ENCODE data around the gene HYDIN.
"Not testable (repeated sequence)": the region's sequence is repeated elsewhere in the genome, so short reads cannot be mapped to it uniquely, and the experiment has no call there.

Gene HYDIN

DNA sequence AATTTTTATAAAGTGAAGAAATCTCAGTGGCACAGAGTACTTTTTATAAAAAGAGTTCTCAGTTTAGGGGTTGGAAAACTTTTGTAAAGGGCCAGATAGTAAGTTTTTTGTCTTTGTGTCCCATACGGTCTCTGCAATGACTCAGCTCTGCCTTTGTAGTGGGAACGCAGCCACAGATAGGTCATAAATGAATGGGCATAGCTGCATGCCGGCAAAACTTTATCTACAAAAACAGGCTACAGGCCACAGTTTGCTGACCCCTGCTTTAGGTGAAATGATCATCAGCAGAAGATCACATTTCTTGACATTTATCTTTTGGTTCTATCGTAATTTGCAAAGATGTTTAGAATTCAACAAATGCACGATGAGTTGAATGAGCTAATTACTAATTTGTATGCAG is 365.8 kb downstream of the HYDIN start:
- DNase-seq (ENCODE audit: low read depth, low spot score) = not testable (repeated sequence)

- DNase-seq (ENCODE audit: low read depth, low spot score) = not testable (repeated sequence)
Observed at GRCh38 chr16:70861996-70862395, 368.5 kb downstream of the HYDIN start.

- not testable (repeated sequence) for DNase-seq (ENCODE audit: low read depth, low spot score)
Observed at GRCh38 chr16:70851299-70851698, 379.2 kb downstream of the HYDIN start.

DNA sequence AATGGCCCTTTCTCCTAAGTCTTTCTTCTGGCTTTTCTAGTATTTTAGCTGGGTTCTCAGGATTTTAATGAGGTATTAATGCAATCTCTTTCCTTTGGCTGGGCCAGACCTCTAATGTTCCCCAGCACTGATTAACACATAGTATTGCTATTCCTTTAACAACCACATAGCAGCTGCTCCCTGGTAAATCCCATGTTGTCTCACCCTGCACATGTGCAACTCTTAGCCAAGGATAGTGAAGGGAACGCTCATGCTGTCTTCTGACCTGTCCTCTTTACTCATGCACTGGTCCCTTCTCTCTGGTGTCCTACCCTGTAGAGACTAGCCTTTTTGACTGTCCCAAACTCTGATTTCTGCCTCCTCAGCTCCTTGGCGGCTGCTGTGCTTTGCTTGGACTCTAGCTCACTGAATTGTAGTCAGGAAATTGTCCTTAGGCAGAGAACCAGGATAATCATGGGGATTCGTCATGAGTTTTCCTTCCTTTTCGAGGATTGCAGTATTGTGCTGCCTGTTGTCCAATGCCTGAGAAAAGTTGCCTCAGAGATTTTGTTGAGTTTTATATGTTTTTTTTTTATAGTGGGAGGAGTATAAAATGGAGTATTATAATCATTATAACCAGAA is 406.9 kb downstream of the HYDIN start:
- DNase-seq (ENCODE audit: low read depth, low spot score) = not testable (repeated sequence)

- not testable (repeated sequence) for DNase-seq (ENCODE audit: low read depth, low spot score)
Observed at GRCh38 chr16:70822734-70823133, 407.8 kb downstream of the HYDIN start.

- DNase-seq (ENCODE audit: low read depth, low spot score) = not testable (repeated sequence)
Observed at GRCh38 chr16:70818088-70818487, 412.4 kb downstream of the HYDIN start.

DNA sequence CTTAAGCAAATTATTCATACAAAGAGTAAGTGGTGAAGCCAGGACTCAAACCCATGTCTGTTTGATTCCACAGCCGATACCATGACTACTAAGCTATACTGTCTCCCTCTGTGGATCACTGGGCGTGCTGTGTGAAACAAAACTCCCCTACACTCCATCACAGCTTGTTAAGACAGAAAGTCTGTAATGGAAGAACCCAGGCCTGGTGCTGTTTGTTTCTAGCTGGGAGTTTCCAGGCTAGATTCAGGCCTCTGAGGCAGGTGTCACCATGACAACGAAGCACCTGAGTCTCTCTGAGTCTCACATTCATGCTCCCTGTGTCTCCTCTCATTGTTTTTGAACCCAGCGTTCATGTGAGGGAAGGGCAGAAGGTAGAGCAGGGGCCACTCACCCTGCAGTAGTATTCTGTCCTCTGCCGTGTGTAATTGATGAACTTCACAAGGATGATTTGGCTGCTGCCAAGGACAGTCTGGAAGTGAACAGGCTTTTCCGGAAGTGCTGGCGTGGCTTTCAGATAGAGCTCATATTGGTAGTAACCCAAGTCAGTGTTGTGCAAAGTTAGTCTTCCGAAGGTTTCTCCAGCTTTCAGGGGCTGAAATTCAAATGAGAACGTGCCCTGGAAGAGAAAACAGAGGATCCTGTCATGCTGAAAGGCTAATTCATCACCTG is 421.0 kb downstream of the HYDIN start:
- no peak for DNase-seq (ENCODE audit: low read depth, low spot score)

GRCh38 chr16:70808371-70808770 is 422.2 kb downstream of the HYDIN start:
- no peak for DNase-seq (ENCODE audit: low read depth, low spot score)

GRCh38 chr16:70805787-70806186 is 424.7 kb downstream of the HYDIN start:
- no peak for DNase-seq (ENCODE audit: low read depth, low spot score)

DNA sequence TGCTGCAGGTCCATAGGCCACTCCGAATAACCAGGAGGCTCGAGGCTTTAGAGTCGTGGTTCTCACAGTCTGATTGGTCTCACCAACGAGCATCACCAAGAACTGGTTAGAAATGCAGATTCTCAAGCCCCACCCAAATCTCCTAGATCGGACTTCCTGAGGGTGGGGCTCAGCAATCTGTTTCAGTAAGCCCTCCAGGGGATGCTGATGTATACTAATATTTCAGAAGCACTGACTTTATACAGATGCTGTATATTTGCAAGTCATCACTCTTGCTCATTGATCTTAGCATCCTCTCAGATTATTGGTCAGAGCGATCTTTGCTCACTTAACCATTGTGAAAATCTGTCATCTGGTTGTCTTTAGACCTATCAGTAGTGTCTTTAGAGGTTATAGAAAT is 425.1 kb downstream of the HYDIN start:
- no peak for DNase-seq (ENCODE audit: low read depth, low spot score)

DNA sequence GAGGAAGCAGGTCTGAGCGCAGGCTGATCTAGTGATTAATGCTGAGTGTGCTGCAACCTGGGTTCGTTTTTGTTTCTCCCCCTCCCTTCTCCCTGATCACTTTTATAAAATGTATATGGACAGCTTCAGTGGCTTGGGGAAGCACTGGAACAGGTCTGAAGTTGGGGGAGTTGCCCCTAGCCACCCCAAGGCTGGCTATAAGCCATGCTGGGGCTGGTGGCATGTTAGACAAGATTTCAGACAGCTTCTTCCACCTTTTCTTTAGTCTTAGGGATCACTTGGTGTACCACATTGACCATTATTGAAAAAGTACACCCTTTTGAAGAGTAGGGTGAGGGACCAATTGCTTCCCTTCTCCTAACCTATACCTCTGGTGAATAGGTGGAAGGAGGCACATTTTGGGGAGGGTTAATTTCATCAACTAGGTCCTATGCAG is 425.8 kb downstream of the HYDIN start:
- DNase-seq (ENCODE audit: low read depth, low spot score) = no peak

DNA sequence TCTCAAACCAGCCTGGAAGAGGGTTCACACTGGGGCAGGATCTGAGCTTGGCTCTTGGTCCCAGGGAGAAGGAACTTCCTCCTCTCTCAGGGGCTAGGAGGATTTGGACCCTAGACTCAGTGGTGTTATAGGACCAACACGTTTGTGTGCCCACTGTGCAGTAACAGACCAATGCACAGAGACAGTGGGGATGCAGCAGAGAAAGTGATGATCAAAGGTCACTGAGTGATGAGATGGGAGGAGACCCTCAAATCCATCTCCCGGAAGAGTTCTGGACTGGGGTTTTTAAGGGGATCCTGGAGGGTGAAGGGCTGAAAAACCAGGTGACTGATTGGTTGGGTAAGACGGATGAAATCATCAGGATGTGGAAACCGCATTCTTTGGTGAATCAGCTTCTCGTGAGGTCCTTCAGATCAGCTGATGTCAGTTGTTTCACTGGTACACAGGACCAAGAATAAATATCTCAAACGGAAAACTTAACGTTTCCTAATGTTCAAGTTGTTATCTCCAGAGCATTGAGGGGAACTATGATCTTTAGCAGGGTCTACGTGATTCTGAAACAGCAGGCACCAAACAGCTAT is 426.3 kb downstream of the HYDIN start:
- no peak for DNase-seq (ENCODE audit: low read depth, low spot score)

GRCh38 chr16:70803319-70803718 is 427.2 kb downstream of the HYDIN start:
- DNase-seq (ENCODE audit: low read depth, low spot score) = no peak

- DNase-seq (ENCODE audit: low read depth, low spot score) = no peak
Observed at GRCh38 chr16:70801611-70802010, 428.9 kb downstream of the HYDIN start.

GRCh38 chr16:70800781-70801480 is 429.6 kb downstream of the HYDIN start, which contains the start of gene VAC14:
Gene VAC14 (minus strand): TSS chr16:70801158. CDS start chr16:70800900, 258 bp downstream.
- peak; percentile 95 for DNase-seq (ENCODE audit: low read depth, low spot score)

DNA sequence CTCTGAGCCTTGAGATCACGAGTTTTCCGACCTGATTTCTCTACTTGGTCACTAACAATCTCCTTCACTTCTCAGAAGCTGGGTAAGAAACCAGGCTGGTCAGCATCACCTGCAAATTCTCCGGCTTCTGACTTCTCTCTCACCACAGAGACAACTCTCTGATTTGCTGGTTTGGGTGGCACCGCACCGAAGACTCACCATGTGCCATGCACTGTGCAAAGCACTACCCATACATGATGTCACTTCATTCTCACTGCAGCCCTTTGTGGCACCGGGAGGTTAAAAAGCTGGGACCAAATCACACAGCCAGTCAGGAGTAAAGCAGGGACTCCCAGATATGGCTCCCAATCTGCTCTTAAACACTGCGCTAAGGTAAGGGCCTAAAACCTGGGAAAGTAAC is 430.2 kb downstream of the HYDIN start:
- DNase-seq (ENCODE audit: low read depth, low spot score) = no peak

DNA sequence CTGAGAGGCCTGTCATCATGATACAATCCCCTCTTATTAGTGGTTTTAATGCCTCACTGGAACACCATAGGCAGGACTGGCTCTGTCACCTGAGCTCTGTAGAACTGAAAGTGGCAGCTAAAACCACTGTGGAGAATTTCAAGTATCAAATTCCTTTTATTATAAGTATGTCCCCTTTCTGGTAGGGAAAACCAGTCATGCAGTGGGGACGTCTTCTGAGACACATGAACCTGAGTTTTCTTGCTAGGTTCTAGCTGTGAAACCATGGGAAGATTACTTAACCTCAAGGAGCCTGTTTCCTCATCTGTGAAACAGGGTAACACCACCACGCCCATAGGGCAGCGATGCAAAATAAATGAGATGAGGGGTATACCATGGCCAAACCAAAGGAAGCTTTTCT is 434.2 kb downstream of the HYDIN start:
- no peak for DNase-seq (ENCODE audit: low read depth, low spot score)

- no peak for DNase-seq (ENCODE audit: low read depth, low spot score)
Observed at GRCh38 chr16:70795296-70795912, 435.1 kb downstream of the HYDIN start.

DNA sequence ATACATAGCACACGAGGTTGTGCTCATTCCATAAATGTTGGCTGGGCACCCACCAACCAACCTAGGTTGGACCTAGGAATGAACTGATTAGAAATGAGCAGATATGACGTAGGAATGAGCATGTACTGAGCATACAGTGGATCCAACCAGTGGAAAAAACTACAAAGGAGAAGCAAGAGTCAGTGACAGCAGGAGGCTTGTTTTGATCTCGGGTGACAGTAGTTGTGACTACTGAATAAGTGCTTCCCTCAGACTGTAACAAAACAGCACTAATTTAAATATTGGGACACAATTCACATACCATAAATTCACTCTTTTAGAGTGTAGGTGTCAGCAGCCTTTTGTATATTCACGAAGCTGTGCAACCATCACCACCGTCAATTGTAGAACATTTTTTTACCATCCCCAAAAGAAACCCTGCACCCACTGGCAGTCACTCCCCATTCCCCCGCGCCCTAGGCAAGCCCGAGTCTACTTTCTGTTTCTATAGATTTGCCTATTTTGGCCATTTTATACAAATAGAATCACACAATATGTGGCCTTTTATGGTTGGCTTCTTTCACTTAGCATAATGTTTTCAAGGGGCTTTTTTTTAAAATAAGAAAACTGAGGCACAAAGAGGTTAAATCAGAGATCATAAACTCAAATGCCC is 436.5 kb downstream of the HYDIN start:
- no peak for DNase-seq (ENCODE audit: low read depth, low spot score)

GRCh38 chr16:70790815-70791214 is 439.7 kb downstream of the HYDIN start:
- DNase-seq (ENCODE audit: low read depth, low spot score) = no peak

Measured in activated CD4-positive, CD25-positive, alpha-beta regulatory T cell treated with anti-CD3 and anti-CD28 coated beads, Interleukin-2, amount 50 U/mL, for 16 hours (primary cell).